ES-I3 (cell line): ENCODE results near the gene MRPS10.

ENCODE experiments used
- H3K36me3 ChIP-seq: 2 replicates; pipeline ENCODE4 v1.6.1; 2013; ENCODE audit warnings: mild to moderate bottlenecking, low read length, control low read depth, moderate library complexity; ENCODE audit not compliant: insufficient read depth
- H3K4me1 ChIP-seq: 2 replicates; pipeline ENCODE4 v1.6.1; 2013; ENCODE audit warnings: mild to moderate bottlenecking, control low read depth, low read length; ENCODE audit not compliant: insufficient read depth
- H3K9ac ChIP-seq: 2 replicates; pipeline ENCODE4 v1.6.1; 2013; ENCODE audit warnings: low read depth, mild to moderate bottlenecking, low read length, moderate library complexity
- H3K9me3 ChIP-seq: 2 replicates; pipeline ENCODE4 v1.6.1; 2013; ENCODE audit warnings: mild to moderate bottlenecking, low read length, moderate library complexity; ENCODE audit not compliant: control insufficient read depth, insufficient read depth

The MRPS10 gene

GRCh38 chr6:42251911-42252637, 34.4 kb upstream of the MRPS10 start:
- H3K9ac ChIP-seq = no peak overlapping the region
- H3K9me3 ChIP-seq = no peaks in the 10 kb centered on the region
- peaks cover 7% of the 10 kb centered on the region for H3K36me3 ChIP-seq
- peaks cover 5% of the 10 kb centered on the region for H3K4me1 ChIP-seq

GRCh38 chr6:42251500-42251899, 33.8 kb upstream of the MRPS10 start:
- Histone ChIP-seq H3K4me1 (no peaks in the 10 kb centered on the region), H3K9me3 (no peaks in the 10 kb centered on the region), H3K9ac (no peak overlapping the region), H3K36me3 (peaks cover 7% of the 10 kb centered on the region)

GRCh38 chr6:42250274-42250931, 32.7 kb upstream of the MRPS10 start:
- Histone ChIP-seq H3K9me3 (no peaks in the 10 kb centered on the region), H3K9ac (no peak overlapping the region), H3K4me1 (no peaks in the 10 kb centered on the region), H3K36me3 (peaks cover 4% of the 10 kb centered on the region; the same call in 1 of the 2 replicates)

- peaks cover 2% of the 10 kb centered on the region; the same call in 1 of the 2 replicates for H3K36me3 ChIP-seq
- no peak overlapping the region for H3K9ac ChIP-seq
- no peaks in the 10 kb centered on the region for H3K9me3 ChIP-seq
- H3K4me1 ChIP-seq = no peaks in the 10 kb centered on the region
Measured at GRCh38 chr6:42249279-42249678, 31.6 kb upstream of the MRPS10 start.

- Histone ChIP-seq H3K4me1 (peaks cover 15% of the 10 kb centered on the region), H3K9ac (no peak overlapping the region)
Measured at GRCh38 chr6:42243046-42243445, 25.4 kb upstream of the MRPS10 start.

GRCh38 chr6:42241915-42242314, 24.3 kb upstream of the MRPS10 start:
- Histone ChIP-seq H3K4me1 (peaks cover 15% of the 10 kb centered on the region), H3K36me3 (no peaks in the 10 kb centered on the region; the same call in 1 of the 2 replicates), H3K9ac (no peak overlapping the region), H3K9me3 (no peaks in the 10 kb centered on the region)

More at GRCh38 chr6:42243046-42243445, 25.4 kb upstream of the MRPS10 start:
- Histone ChIP-seq H3K36me3 (no peaks in the 10 kb centered on the region; the same call in 1 of the 2 replicates), H3K9me3 (no peaks in the 10 kb centered on the region)

- Histone ChIP-seq H3K4me1 (peaks cover 20% of the 10 kb centered on the region), H3K9me3 (no peaks in the 10 kb centered on the region), H3K9ac (no peak overlapping the region), H3K36me3 (no peaks in the 10 kb centered on the region; the same call in 1 of the 2 replicates)
Measured at GRCh38 chr6:42239736-42240375, 22.2 kb upstream of the MRPS10 start.

- H3K4me1 ChIP-seq = peaks cover 20% of the 10 kb centered on the region
- H3K9ac ChIP-seq = no peak overlapping the region
- H3K36me3 ChIP-seq = no peaks in the 10 kb centered on the region; the same call in 1 of the 2 replicates
- H3K9me3 ChIP-seq = no peaks in the 10 kb centered on the region
Measured at GRCh38 chr6:42239333-42239732, 21.7 kb upstream of the MRPS10 start.

- Histone ChIP-seq H3K9me3 (no peaks in the 10 kb centered on the region), H3K4me1 (peaks cover 18% of the 10 kb centered on the region), H3K36me3 (no peaks in the 10 kb centered on the region; the same call in 1 of the 2 replicates), H3K9ac (no peak overlapping the region)
Measured at GRCh38 chr6:42237857-42238256, 20.2 kb upstream of the MRPS10 start.

GRCh38 chr6:42236682-42237473, 19.2 kb upstream of the MRPS10 start:
- Histone ChIP-seq H3K9ac (no peak overlapping the region), H3K36me3 (no peaks in the 10 kb centered on the region; the same call in 1 of the 2 replicates)

GRCh38 chr6:42236030-42236429, 18.4 kb upstream of the MRPS10 start:
- Histone ChIP-seq H3K4me1 (peaks cover 10% of the 10 kb centered on the region), H3K9ac (no peak overlapping the region), H3K36me3 (no peaks in the 10 kb centered on the region; the same call in 1 of the 2 replicates), H3K9me3 (no peaks in the 10 kb centered on the region)

More at GRCh38 chr6:42236682-42237473, 19.2 kb upstream of the MRPS10 start:
- no peaks in the 10 kb centered on the region for H3K9me3 ChIP-seq
- peaks cover 10% of the 10 kb centered on the region for H3K4me1 ChIP-seq

GRCh38 chr6:42232035-42232434, 14.4 kb upstream of the MRPS10 start:
- no peaks in the 10 kb centered on the region for H3K9me3 ChIP-seq
- H3K4me1 ChIP-seq = peaks cover 13% of the 10 kb centered on the region
- no peaks in the 10 kb centered on the region for H3K36me3 ChIP-seq
- H3K9ac ChIP-seq = no peak overlapping the region

GRCh38 chr6:42230345-42231321, 13.0 kb upstream of the MRPS10 start:
- no peaks in the 10 kb centered on the region for H3K36me3 ChIP-seq
- peaks cover 19% of the 10 kb centered on the region for H3K4me1 ChIP-seq
- H3K9ac ChIP-seq = no peak overlapping the region
- H3K9me3 ChIP-seq = no peaks in the 10 kb centered on the region
